ENCODE data around the gene ZCCHC24. TPM values are rescaled to one million over a fixed set of nuclear protein-coding genes. Genes with fewer than 3 reads are reported as not detected.
A peak's percentile ranks its signal among the peaks of the same experiment; 100 is the strongest.

ZCCHC24 gene
- total and polyA plus RNA-seq, 4 donors = 7.8 to 23.9 (median 14.8) TPM

DNA sequence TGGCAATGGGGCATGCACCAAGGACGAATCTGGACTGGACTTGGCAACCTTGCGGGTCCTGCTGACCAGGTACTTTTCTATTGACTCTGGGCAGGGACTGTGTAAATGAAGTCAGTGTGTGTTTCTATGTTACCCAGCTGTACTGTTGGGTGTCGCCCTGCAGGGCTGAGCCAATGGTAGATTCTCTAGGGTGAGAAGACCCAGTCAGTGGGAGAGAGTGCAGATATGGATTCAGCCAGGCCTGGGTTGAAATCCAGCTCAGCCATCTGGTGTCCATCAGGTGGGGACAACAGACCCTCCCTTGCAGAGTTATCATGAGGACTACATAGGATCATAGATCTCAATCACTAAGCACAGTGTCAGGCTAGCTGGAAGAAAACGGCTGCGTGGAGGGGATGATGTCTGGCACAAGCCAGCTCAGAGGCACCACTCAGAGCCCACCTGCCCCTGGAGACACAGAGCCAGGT, 103.1 kb downstream of the ZCCHC24 start:
- Histone ChIP-seq H3K27ac (ENCODE audit: low read depth in 1 of 2, low read length in 2 of 2) (peak overlapping the region; percentile 57 to 62), H3K9ac (ENCODE audit: low read depth in 1 of 2, low read length in 2 of 2) (no peak overlapping the region), H3K27me3 (ENCODE audit: control insufficient read depth in 4 of 4, insufficient read depth in 4 of 4, low read length in 3 of 4) (no peaks in the 10 kb centered on the region), H3K4me3 (ENCODE audit: low read depth in 1 of 3, low read length in 3 of 3) (no peak overlapping the region), H3K9me3 (ENCODE audit: control insufficient read depth in 4 of 4, low read length in 3 of 4) (no peaks in the 10 kb centered on the region), H3K36me3 (ENCODE audit: control insufficient read depth in 4 of 4, insufficient read depth in 3 of 4, low read depth in 1 of 4, low read length in 3 of 4) (no peaks in the 10 kb centered on the region), H3K4me1 (ENCODE audit: control insufficient read depth in 4 of 4, insufficient read depth in 4 of 4, low read length in 3 of 4) (peaks cover 16 to 69% (median 59%) of the 10 kb centered on the region in 4 donors)
- TF ChIP-seq TAF1 (conservative IDR thresholded peaks at IDR 0.05) (no peak), RXRA (IDR thresholded peaks at IDR 0.05) (peak; percentile 55 to 76), YY1 (IDR thresholded peaks at IDR 0.05) (no peak), HNF4G (IDR thresholded peaks at IDR 0.05) (no peak), ZBTB33 (IDR thresholded peaks at IDR 0.05) (no peak), JUND (IDR thresholded peaks at IDR 0.05) (peak in 1 of 2 donors; percentile 43), SP1 (IDR thresholded peaks at IDR 0.05) (peak; percentile 68), FOXA1 (IDR thresholded peaks at IDR 0.05) (peak; percentile 64), NR2F2 (IDR thresholded peaks at IDR 0.05) (no peak), HNF4A (conservative IDR thresholded peaks at IDR 0.05) (peak; percentile 69 to 71), FOXA2 (IDR thresholded peaks at IDR 0.05) (peak; percentile 83)
- TF ChIP-seq, protein P1, sequence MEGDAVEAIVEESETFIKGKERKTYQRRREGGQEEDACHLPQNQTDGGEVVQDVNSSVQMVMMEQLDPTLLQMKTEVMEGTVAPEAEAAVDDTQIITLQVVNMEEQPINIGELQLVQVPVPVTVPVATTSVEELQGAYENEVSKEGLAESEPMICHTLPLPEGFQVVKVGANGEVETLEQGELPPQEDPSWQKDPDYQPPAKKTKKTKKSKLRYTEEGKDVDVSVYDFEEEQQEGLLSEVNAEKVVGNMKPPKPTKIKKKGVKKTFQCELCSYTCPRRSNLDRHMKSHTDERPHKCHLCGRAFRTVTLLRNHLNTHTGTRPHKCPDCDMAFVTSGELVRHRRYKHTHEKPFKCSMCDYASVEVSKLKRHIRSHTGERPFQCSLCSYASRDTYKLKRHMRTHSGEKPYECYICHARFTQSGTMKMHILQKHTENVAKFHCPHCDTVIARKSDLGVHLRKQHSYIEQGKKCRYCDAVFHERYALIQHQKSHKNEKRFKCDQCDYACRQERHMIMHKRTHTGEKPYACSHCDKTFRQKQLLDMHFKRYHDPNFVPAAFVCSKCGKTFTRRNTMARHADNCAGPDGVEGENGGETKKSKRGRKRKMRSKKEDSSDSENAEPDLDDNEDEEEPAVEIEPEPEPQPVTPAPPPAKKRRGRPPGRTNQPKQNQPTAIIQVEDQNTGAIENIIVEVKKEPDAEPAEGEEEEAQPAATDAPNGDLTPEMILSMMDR (IDR thresholded peaks at IDR 0.05; ENCODE audit: low read depth, low read length, missing input control) = peak; percentile 11
- TF ChIP-seq, protein P2, sequence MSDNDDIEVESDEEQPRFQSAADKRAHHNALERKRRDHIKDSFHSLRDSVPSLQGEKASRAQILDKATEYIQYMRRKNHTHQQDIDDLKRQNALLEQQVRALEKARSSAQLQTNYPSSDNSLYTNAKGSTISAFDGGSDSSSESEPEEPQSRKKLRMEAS (IDR thresholded peaks at IDR 0.05) = no peak
- TF ChIP-seq, protein P3, sequence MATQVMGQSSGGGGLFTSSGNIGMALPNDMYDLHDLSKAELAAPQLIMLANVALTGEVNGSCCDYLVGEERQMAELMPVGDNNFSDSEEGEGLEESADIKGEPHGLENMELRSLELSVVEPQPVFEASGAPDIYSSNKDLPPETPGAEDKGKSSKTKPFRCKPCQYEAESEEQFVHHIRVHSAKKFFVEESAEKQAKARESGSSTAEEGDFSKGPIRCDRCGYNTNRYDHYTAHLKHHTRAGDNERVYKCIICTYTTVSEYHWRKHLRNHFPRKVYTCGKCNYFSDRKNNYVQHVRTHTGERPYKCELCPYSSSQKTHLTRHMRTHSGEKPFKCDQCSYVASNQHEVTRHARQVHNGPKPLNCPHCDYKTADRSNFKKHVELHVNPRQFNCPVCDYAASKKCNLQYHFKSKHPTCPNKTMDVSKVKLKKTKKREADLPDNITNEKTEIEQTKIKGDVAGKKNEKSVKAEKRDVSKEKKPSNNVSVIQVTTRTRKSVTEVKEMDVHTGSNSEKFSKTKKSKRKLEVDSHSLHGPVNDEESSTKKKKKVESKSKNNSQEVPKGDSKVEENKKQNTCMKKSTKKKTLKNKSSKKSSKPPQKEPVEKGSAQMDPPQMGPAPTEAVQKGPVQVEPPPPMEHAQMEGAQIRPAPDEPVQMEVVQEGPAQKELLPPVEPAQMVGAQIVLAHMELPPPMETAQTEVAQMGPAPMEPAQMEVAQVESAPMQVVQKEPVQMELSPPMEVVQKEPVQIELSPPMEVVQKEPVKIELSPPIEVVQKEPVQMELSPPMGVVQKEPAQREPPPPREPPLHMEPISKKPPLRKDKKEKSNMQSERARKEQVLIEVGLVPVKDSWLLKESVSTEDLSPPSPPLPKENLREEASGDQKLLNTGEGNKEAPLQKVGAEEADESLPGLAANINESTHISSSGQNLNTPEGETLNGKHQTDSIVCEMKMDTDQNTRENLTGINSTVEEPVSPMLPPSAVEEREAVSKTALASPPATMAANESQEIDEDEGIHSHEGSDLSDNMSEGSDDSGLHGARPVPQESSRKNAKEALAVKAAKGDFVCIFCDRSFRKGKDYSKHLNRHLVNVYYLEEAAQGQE (IDR thresholded peaks at IDR 0.05) = no peak
- DNase-seq (ENCODE audit: low spot score) = no peak
- 50% methylated on average over 5 of the region's 5 CpGs for WGBS

- Histone ChIP-seq H3K9ac (ENCODE audit: low read depth in 1 of 2, low read length in 2 of 2) (no peak overlapping the region), H3K27ac (ENCODE audit: low read depth in 1 of 2, low read length in 2 of 2) (peak overlapping the region; percentile 9 to 17), H3K9me3 (ENCODE audit: control insufficient read depth in 4 of 4, low read length in 3 of 4) (no peaks in the 10 kb centered on the region), H3K27me3 (ENCODE audit: control insufficient read depth in 4 of 4, insufficient read depth in 4 of 4, low read length in 3 of 4) (no peaks in the 10 kb centered on the region), H3K36me3 (ENCODE audit: control insufficient read depth in 4 of 4, insufficient read depth in 3 of 4, low read depth in 1 of 4, low read length in 3 of 4) (no peaks in the 10 kb centered on the region), H3K4me1 (ENCODE audit: control insufficient read depth in 4 of 4, insufficient read depth in 4 of 4, low read length in 3 of 4) (peaks cover 13 to 66% (median 57%) of the 10 kb centered on the region in 4 donors), H3K4me3 (ENCODE audit: low read depth in 1 of 3, low read length in 3 of 3) (no peak overlapping the region)
- 73% methylated on average over 5 of the region's 5 CpGs for WGBS
- no peak for DNase-seq (ENCODE audit: low spot score)
- TF ChIP-seq RXRA (IDR thresholded peaks at IDR 0.05) (peak in 1 of 2 donors; percentile 54), HNF4G (IDR thresholded peaks at IDR 0.05) (no peak), EGR1 (IDR thresholded peaks at IDR 0.05; ENCODE audit: low read depth in 2 of 2) (no peak), RAD21 (IDR thresholded peaks at IDR 0.05) (no peak), GABPA (IDR thresholded peaks at IDR 0.05 in 1 of 2, conservative IDR thresholded peaks at IDR 0.05 in 1 of 2) (no peak), ATF3 (IDR thresholded peaks at IDR 0.05) (no peak), TAF1 (conservative IDR thresholded peaks at IDR 0.05) (no peak), JUND (IDR thresholded peaks at IDR 0.05) (no peak), NR2F2 (IDR thresholded peaks at IDR 0.05) (peak; percentile 46), HNF4A (conservative IDR thresholded peaks at IDR 0.05) (peak; percentile 20 to 50), ZBTB33 (IDR thresholded peaks at IDR 0.05) (no peak), YY1 (IDR thresholded peaks at IDR 0.05) (no peak), FOXA1 (IDR thresholded peaks at IDR 0.05) (no peak)
- TF ChIP-seq, protein P1 (IDR thresholded peaks at IDR 0.05; ENCODE audit: low read depth, low read length, missing input control) = no peak
- TF ChIP-seq, protein P2 (IDR thresholded peaks at IDR 0.05) = no peak
These were observed 104.7 kb downstream of the ZCCHC24 start for GRCh38 chr10:79340646-79341244.

All from liver (tissue), 9 donors.